Lower leg skin (tissue), 3 donors: Measurements from ENCODE around the gene ZBTB20.

ENCODE experiments used
- CTCF ChIP-seq, 3 donors: fragments of 450-650 bp; IDR thresholded peaks; one replicate each; pipeline ENCODE4 v1.5.1; 2016; ENCODE audit warnings: antibody characterized with exemption in 3 of 3, mild to moderate bottlenecking in 3 of 3, moderate library complexity in 2 of 3
- POLR2A ChIP-seq, 2 donors: fragments of 450-650 bp; IDR thresholded peaks; one replicate each; pipeline ENCODE4 v1.6.1; 2016 to 2017; ENCODE audit warnings: antibody characterized with exemption in 2 of 2, mild to moderate bottlenecking in 1 of 2, moderate library complexity in 1 of 2

GRCh38 chr3:114800272-114801031 is 346.6 kb downstream of the ZBTB20 start:
- no peak for TF ChIP-seq POLR2A (IDR thresholded peaks at IDR 0.05)
- TF ChIP-seq CTCF (IDR thresholded peaks at IDR 0.05), result no peak
